WTC11 (cell line): ENCODE data around the gene DCUN1D1. TPM values are rescaled to one million over a fixed set of nuclear protein-coding genes. Genes with fewer than 3 reads are reported as not detected.
A peak's percentile ranks its signal among the peaks of the same experiment; 100 is the strongest.

ENCODE experiments used
- ATAC-seq: fragments of 200-7000 bp; cut with Tn5 transposase; 2 replicates; pipeline ENCODE4 v1.10.0; 2021; ENCODE audit warnings: mild to moderate bottlenecking, moderate library complexity
- Bru-seq: library from RNA; stranded (reverse); fragments of 400-500 nt; gene quantifications from one replicate; lab custom pipeline; 2021; lab: Mats Ljungman, UMichigan
- CTCF ChIA-PET: fragments of 300-600 bp; sonication (Branson Sonifier 250); formaldehyde crosslinking; loops from one replicate; lab custom pipeline; 2021; ENCODE audit warnings: antibody characterized with exemption; lab: Charles Lee
- POLR2A ChIA-PET: fragments of 350-600 bp; sonication (Branson Sonifier 250); formaldehyde crosslinking; loops from one replicate; lab custom pipeline; 2021; ENCODE audit warnings: antibody characterized with exemption; lab: Charles Lee
- DNase-seq: peaks from one replicate; pipeline ENCODE4 v3.0.0; 2021; ENCODE audit warnings: low spot score
- H3K27ac Mint-ChIP-seq: 2 replicates; pipeline ENCODE4 v1.8.0; 2021; ENCODE audit warnings: mixed read lengths
- H3K27me3 Mint-ChIP-seq: 2 replicates; pipeline ENCODE4 v1.8.0; 2021; ENCODE audit warnings: low read depth, mild to moderate bottlenecking, moderate library complexity, mixed read lengths
- H3K36me3 Mint-ChIP-seq: 2 replicates; pipeline ENCODE4 v1.8.0; 2021; ENCODE audit warnings: mixed read lengths
- H3K4me1 Mint-ChIP-seq: 2 replicates; pipeline ENCODE4 v1.8.0; 2022; ENCODE audit warnings: mixed read lengths
- H3K4me3 Mint-ChIP-seq: 2 replicates; pipeline ENCODE4 v1.8.0; 2021; ENCODE audit warnings: mild to moderate bottlenecking, moderate library complexity, mixed read lengths
- H3K9me3 Mint-ChIP-seq: 2 replicates; pipeline ENCODE4 v1.8.0; 2021; ENCODE audit warnings: mixed read lengths
- AR ChIP-seq: fragments of 250-450 bp; sonication (Bioruptor Pico); IDR thresholded peaks from 2 replicates; pipeline ENCODE4 v1.9.0; 2021; ENCODE audit warnings: mild to moderate bottlenecking
- ATF2 ChIP-seq: sonication (generic); formaldehyde crosslinking; IDR thresholded peaks from 2 replicates; pipeline ENCODE4 v1.8.1; 2022; ENCODE audit warnings: low read depth, missing genetic modification reagents, borderline replicate concordance
- CTCF ChIP-seq: fragments of 200-600 bp; IDR thresholded peaks from 2 replicates; pipeline ENCODE4 v1.8.0; 2022; ENCODE audit warnings: antibody characterized with exemption
- ELF4 ChIP-seq: sonication (generic); formaldehyde crosslinking; IDR thresholded peaks from 2 replicates; pipeline ENCODE4 v1.8.1; 2022; ENCODE audit warnings: low read depth, mild to moderate bottlenecking, moderate library complexity, missing genetic modification reagents
- ESRRA ChIP-seq: sonication (generic); formaldehyde crosslinking; IDR thresholded peaks from 2 replicates; pipeline ENCODE4 v1.8.1; 2022; ENCODE audit warnings: mild to moderate bottlenecking, missing genetic modification reagents, borderline replicate concordance
- FOXP1 ChIP-seq: sonication (generic); formaldehyde crosslinking; IDR thresholded peaks from 2 replicates; pipeline ENCODE4 v1.8.0; 2022; ENCODE audit warnings: missing genetic modification reagents, mild to moderate bottlenecking, moderate library complexity, borderline replicate concordance
- FOXP4 ChIP-seq: sonication (generic); formaldehyde crosslinking; IDR thresholded peaks from 2 replicates; pipeline ENCODE4 v1.8.0; 2022; ENCODE audit warnings: mild to moderate bottlenecking, missing genetic modification reagents
- GABPB1 ChIP-seq: sonication (generic); formaldehyde crosslinking; IDR thresholded peaks from 2 replicates; pipeline ENCODE4 v1.8.1; 2023; ENCODE audit warnings: mild to moderate bottlenecking, missing genetic modification reagents
- HMGXB4 ChIP-seq: sonication (generic); formaldehyde crosslinking; IDR thresholded peaks from 2 replicates; pipeline ENCODE4 v1.8.1; 2023; ENCODE audit warnings: mild to moderate bottlenecking, moderate library complexity, missing genetic modification reagents
- IRF1 ChIP-seq: sonication (generic); formaldehyde crosslinking; IDR thresholded peaks from 2 replicates; pipeline ENCODE4 v1.8.0; 2023; ENCODE audit warnings: missing genetic modification reagents
- NFYB ChIP-seq: sonication (generic); formaldehyde crosslinking; conservative IDR thresholded peaks from 2 replicates; pipeline ENCODE4 v1.8.0; 2022; ENCODE audit warnings: low read depth, missing genetic modification reagents
- NR3C1 ChIP-seq: sonication (generic); formaldehyde crosslinking; conservative IDR thresholded peaks from 2 replicates; pipeline ENCODE4 v1.8.1; 2023; ENCODE audit warnings: low read depth, mild to moderate bottlenecking, missing genetic modification reagents
- SMAD4 ChIP-seq: sonication (generic); formaldehyde crosslinking; IDR thresholded peaks from 2 replicates; pipeline ENCODE4 v1.8.0; 2022; ENCODE audit warnings: mild to moderate bottlenecking, missing genetic modification reagents
- SP1 ChIP-seq: sonication (generic); formaldehyde crosslinking; conservative IDR thresholded peaks from 2 replicates; pipeline ENCODE4 v1.8.1; 2022; ENCODE audit warnings: missing genetic modification reagents
- USF2 ChIP-seq: sonication (generic); formaldehyde crosslinking; IDR thresholded peaks from 2 replicates; pipeline ENCODE4 v1.8.1; 2023; ENCODE audit warnings: mild to moderate bottlenecking, missing genetic modification reagents, moderate library complexity
- ZNF281 ChIP-seq: sonication (generic); formaldehyde crosslinking; IDR thresholded peaks from 2 replicates; pipeline ENCODE4 v1.8.0; 2023; ENCODE audit warnings: mild to moderate bottlenecking, missing genetic modification reagents
- long read RNA-seq, 3 experiments: library from RNA in 1 of 3; library from capped mRNA in 1 of 3; library from polyadenylated mRNA in 1 of 3; unstranded in 2 of 3; stranded (forward) in 1 of 3; transcript quantifications; one replicate each; pipeline ENCODE4 v2.0.0, GENCODE V29; 2021
- total RNA-seq: library from RNA; stranded (reverse); gene quantifications from 3 replicates; pipeline ENCODE4 v1.2.3, GENCODE V29; 2021

The DCUN1D1 gene
- total RNA-seq: 50.4 to 64.5 TPM (median 56.3 TPM) in 3 replicates
- percentile 88 among the genes with signal in this experiment for Bru-seq, nascent RNA
- long read RNA-seq, experiment 1, full-length matches to known transcripts: 110 of 168 reads
- long read RNA-seq, experiment 1, partial matches to known transcripts: 33 of 168 reads
- long read RNA-seq, experiment 1, other reads (novel, unspliced or antisense): 25 of 168 reads
- long read RNA-seq, experiment 2, full-length matches to known transcripts: 6 of 33 reads
- long read RNA-seq, experiment 2, partial matches to known transcripts: 8 of 33 reads
- long read RNA-seq, experiment 2, other reads (novel, unspliced or antisense): 19 of 33 reads
- long read RNA-seq, experiment 3, full-length matches to known transcripts: 19 of 25 reads
- long read RNA-seq, experiment 3, partial matches to known transcripts: 2 of 25 reads
- long read RNA-seq, experiment 3, other reads (novel, unspliced or antisense): 4 of 25 reads

GRCh38 chr3:182980204-182981037 is at the start of gene DCUN1D1:
Gene DCUN1D1 (minus strand): TSS chr3:182980538. CDS start chr3:182980489, 49 bp downstream.
- no peaks in the 10 kb centered on the region for H3K9me3 Mint-ChIP-seq
- peak within 1 kb of the TSS; percentile 78 for H3K27ac Mint-ChIP-seq
- peak within 1 kb of the TSS; percentile 94 for H3K4me3 Mint-ChIP-seq
- no peaks in the 10 kb centered on the region for H3K36me3 Mint-ChIP-seq
- ChIA-PET CTCF (no interaction called here), POLR2A (no interaction called here)
- TF ChIP-seq SP1 (CRISPR knock-in tag) (peak; percentile 50; the same call in 1 of the 2 replicates), NR3C1 (CRISPR knock-in tag) (0 out of 2 replicates have a peak, but pooled peaks have one; percentile 35), ESRRA (CRISPR knock-in tag) (0 out of 2 replicates have a peak, but pooled peaks have one; percentile 33), ZNF281 (CRISPR knock-in tag) (no peak), USF2 (CRISPR knock-in tag) (0 out of 2 replicates have a peak, but pooled peaks have one; percentile 8), FOXP1 (CRISPR knock-in tag) (peak; percentile 21; the same call in 1 of the 2 replicates), NFYB (CRISPR knock-in tag) (no peak), FOXP4 (CRISPR knock-in tag) (peak; percentile 68; the same call in 1 of the 2 replicates), GABPB1 (CRISPR knock-in tag) (0 out of 2 replicates have a peak, but pooled peaks have one; percentile 23), ATF2 (CRISPR knock-in tag) (no peak), HMGXB4 (CRISPR knock-in tag) (peak; percentile 54; the same call in 1 of the 2 replicates)
- H3K27me3 Mint-ChIP-seq: no peaks in the 10 kb centered on the region
- DNase-seq (peak; percentile 87), ATAC-seq (peak; percentile 88)
- peaks cover 22% of the 10 kb centered on the region for H3K4me1 Mint-ChIP-seq

GRCh38 chr3:183028416-183028815 is 48.1 kb upstream of the DCUN1D1 start:
- DNase-seq: no peak
- POLR2A ChIA-PET: no interaction called here
- Mint-ChIP-seq H3K27ac (no peak overlapping the region), H3K27me3 (no peaks in the 10 kb centered on the region), H3K9me3 (peaks cover 10% of the 10 kb centered on the region), H3K4me1 (no peaks in the 10 kb centered on the region), H3K36me3 (peaks cover 31% of the 10 kb centered on the region), H3K4me3 (no peak overlapping the region)
- CTCF ChIA-PET: no interaction called here
- ATAC-seq: no peak
- TF ChIP-seq ELF4 (CRISPR knock-in tag) (no peak), SMAD4 (CRISPR knock-in tag) (no peak), IRF1 (CRISPR knock-in tag) (no peak), AR (CRISPR knock-in tag) (no peak), CTCF (no peak)
